ENCODE data around the gene ITIH4.

- no peak for TF ChIP-seq CTCF (IDR thresholded peaks at IDR 0.05)
- TF ChIP-seq KAT7 (CRISPR knock-in tag; IDR thresholded peaks at IDR 0.05; ENCODE audit: borderline replicate concordance) = no peak
- no peak for TF ChIP-seq ZMAT4 (CRISPR knock-in tag; IDR thresholded peaks at IDR 0.05)
- no peak for TF ChIP-seq ESRRA (CRISPR knock-in tag; IDR thresholded peaks at IDR 0.05; ENCODE audit: borderline replicate concordance)
- TF ChIP-seq, protein P1, sequence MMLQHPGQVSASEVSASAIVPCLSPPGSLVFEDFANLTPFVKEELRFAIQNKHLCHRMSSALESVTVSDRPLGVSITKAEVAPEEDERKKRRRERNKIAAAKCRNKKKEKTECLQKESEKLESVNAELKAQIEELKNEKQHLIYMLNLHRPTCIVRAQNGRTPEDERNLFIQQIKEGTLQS (CRISPR knock-in tag; conservative IDR thresholded peaks at IDR 0.05) = no peak
- TF ChIP-seq IRF2 (CRISPR knock-in tag; IDR thresholded peaks at IDR 0.05; ENCODE audit: borderline replicate concordance, low read depth) = no peak
- TF ChIP-seq NFATC4 (CRISPR knock-in tag; IDR thresholded peaks at IDR 0.05) = no peak
- TF ChIP-seq ZNF232 (CRISPR knock-in tag; IDR thresholded peaks at IDR 0.05) = no peak
- TF ChIP-seq, protein P2, sequence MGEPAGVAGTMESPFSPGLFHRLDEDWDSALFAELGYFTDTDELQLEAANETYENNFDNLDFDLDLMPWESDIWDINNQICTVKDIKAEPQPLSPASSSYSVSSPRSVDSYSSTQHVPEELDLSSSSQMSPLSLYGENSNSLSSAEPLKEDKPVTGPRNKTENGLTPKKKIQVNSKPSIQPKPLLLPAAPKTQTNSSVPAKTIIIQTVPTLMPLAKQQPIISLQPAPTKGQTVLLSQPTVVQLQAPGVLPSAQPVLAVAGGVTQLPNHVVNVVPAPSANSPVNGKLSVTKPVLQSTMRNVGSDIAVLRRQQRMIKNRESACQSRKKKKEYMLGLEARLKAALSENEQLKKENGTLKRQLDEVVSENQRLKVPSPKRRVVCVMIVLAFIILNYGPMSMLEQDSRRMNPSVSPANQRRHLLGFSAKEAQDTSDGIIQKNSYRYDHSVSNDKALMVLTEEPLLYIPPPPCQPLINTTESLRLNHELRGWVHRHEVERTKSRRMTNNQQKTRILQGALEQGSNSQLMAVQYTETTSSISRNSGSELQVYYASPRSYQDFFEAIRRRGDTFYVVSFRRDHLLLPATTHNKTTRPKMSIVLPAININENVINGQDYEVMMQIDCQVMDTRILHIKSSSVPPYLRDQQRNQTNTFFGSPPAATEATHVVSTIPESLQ (CRISPR knock-in tag; IDR thresholded peaks at IDR 0.05) = no peak
- TF ChIP-seq, protein P3, sequence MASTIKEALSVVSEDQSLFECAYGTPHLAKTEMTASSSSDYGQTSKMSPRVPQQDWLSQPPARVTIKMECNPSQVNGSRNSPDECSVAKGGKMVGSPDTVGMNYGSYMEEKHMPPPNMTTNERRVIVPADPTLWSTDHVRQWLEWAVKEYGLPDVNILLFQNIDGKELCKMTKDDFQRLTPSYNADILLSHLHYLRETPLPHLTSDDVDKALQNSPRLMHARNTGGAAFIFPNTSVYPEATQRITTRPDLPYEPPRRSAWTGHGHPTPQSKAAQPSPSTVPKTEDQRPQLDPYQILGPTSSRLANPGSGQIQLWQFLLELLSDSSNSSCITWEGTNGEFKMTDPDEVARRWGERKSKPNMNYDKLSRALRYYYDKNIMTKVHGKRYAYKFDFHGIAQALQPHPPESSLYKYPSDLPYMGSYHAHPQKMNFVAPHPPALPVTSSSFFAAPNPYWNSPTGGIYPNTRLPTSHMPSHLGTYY (CRISPR knock-in tag; IDR thresholded peaks at IDR 0.05) = no peak
- TF ChIP-seq NR3C1 (CRISPR knock-in tag; conservative IDR thresholded peaks at IDR 0.05; ENCODE audit: low read depth) = no peak
Measured at GRCh38 chr3:52845157-52845556, 14.7 kb upstream of the ITIH4 start.
